Panc1 (cell line): ENCODE measurements around the gene ENOSF1. TPM values are rescaled to one million over a fixed set of nuclear protein-coding genes. Genes with fewer than 3 reads are reported as not detected.

Source experiments
- ATAC-seq: fragments of 200-7000 bp; cut with Tn5 transposase; 2 replicates; pipeline ENCODE4 v1.9.1; 2020; ENCODE audit warnings: mild to moderate bottlenecking, moderate library complexity
- BruUV-seq: library from RNA; stranded (reverse); fragments of 400-500 nt; replicated peaks from 2 replicates; lab custom pipeline; 2021; lab: Mats Ljungman, UMichigan
- CTCF ChIA-PET: fragments of 300-600 bp; sonication (Branson Sonifier 250); formaldehyde crosslinking; loops from one replicate; lab custom pipeline; 2022; ENCODE audit warnings: antibody characterized with exemption; lab: Charles Lee
- POLR2A ChIA-PET: fragments of 300-600 bp; sonication (Branson Sonifier 250); formaldehyde crosslinking; loops from one replicate; lab custom pipeline; 2022; ENCODE audit warnings: antibody characterized with exemption; lab: Charles Lee
- DNase-seq: peaks from one replicate; pipeline ENCODE4 v3.0.0-alpha.2; 2010; ENCODE audit warnings: low read depth, low spot score
- H3K27ac ChIP-seq: 2 replicates; pipeline ENCODE4 v1.5.1; 2011; ENCODE audit warnings: mild to moderate bottlenecking, low read length, inconsistent platforms
- H3K27me3 ChIP-seq: fragments of 200-500 bp; sonication (Bioruptor generic); 2 replicates; pipeline ENCODE4 v1.6.0; 2014; ENCODE audit warnings: low read length, inconsistent platforms; ENCODE audit not compliant: control insufficient read depth, insufficient read depth
- H3K36me3 ChIP-seq: fragments of 200-500 bp; sonication (Bioruptor generic); 2 replicates; pipeline ENCODE4 v1.5.1; 2014; ENCODE audit warnings: inconsistent platforms, mild to moderate bottlenecking, low read length, moderate library complexity; ENCODE audit not compliant: control insufficient read depth, insufficient read depth
- H3K4me1 ChIP-seq: 2 replicates; pipeline ENCODE4 v1.5.1; 2011; ENCODE audit warnings: inconsistent platforms, mild to moderate bottlenecking, low read length, moderate library complexity; ENCODE audit not compliant: control insufficient read depth, insufficient read depth
- H3K4me3 ChIP-seq, 2 experiments: 2 replicates each; pipeline ENCODE4 v1.5.1; 2011 to 2012; ENCODE audit warnings: low read depth in 2 of 2, low read length in 2 of 2, mild to moderate bottlenecking in 2 of 2, inconsistent platforms in 1 of 2, moderate library complexity in 1 of 2
- H3K9me3 ChIP-seq: fragments of 200-500 bp; sonication (Bioruptor generic); 2 replicates; pipeline ENCODE4 v1.5.1; 2014; ENCODE audit warnings: low read depth, mild to moderate bottlenecking, inconsistent platforms, low read length, moderate library complexity; ENCODE audit not compliant: control insufficient read depth, insufficient read depth
- POLR2AphosphoS5 ChIP-seq: IDR thresholded peaks from 2 replicates; pipeline ENCODE4 v1.6.1; 2012; ENCODE audit warnings: mild to moderate bottlenecking, low read depth, low read length, moderate library complexity
- SIN3A ChIP-seq: IDR thresholded peaks from 2 replicates; pipeline ENCODE4 v1.6.1; 2012; ENCODE audit warnings: low read depth, mild to moderate bottlenecking, low read length, moderate library complexity, borderline replicate concordance; ENCODE audit not compliant: insufficient read depth
- TCF7L2 ChIP-seq: IDR thresholded peaks from 2 replicates; pipeline ENCODE4 v1.6.1; 2011; ENCODE audit warnings: mild to moderate bottlenecking, low read depth, low read length, inconsistent platforms
- in situ Hi-C: cut with HindIII; loops from 2 replicates; pipeline ENCODE4 v1.10.0; 2016; ENCODE audit warnings: low sequenced_read_pairs, low pct_unique_long_range_greater_than_20kb
- intact Hi-C: fragments of 100-400 bp; cut with micrococcal nuclease; formaldehyde crosslinking; loops from one replicate; pipeline ENCODE4 v1.10.0; 2022; ENCODE audit not compliant: unreplicated experiment
- total RNA-seq: library from RNA; stranded (reverse); gene quantifications from one replicate; pipeline ENCODE4 v1.2.1, GENCODE V29; 2021; ENCODE audit not compliant: unreplicated experiment
- TF ChIP-seq, protein P1 (sequence below), 2 experiments: IDR thresholded peaks; 2 replicates each; pipeline ENCODE4 v1.6.1; 2011 to 2012; ENCODE audit warnings: low read depth in 2 of 2, control low read depth in 1 of 2, low read length in 1 of 2, mild to moderate bottlenecking in 1 of 2, moderate library complexity in 1 of 2; ENCODE audit not compliant: insufficient read depth in 1 of 2
- TF ChIP-seq, protein P2 (sequence below): fragments of 450-650 bp; IDR thresholded peaks from 2 replicates; pipeline ENCODE4 v1.5.1; 2017; ENCODE audit warnings: mild to moderate bottlenecking

The ENOSF1 gene
- total RNA-seq, 1 experiment from 2014 or later: 53.7 TPM

DNA sequence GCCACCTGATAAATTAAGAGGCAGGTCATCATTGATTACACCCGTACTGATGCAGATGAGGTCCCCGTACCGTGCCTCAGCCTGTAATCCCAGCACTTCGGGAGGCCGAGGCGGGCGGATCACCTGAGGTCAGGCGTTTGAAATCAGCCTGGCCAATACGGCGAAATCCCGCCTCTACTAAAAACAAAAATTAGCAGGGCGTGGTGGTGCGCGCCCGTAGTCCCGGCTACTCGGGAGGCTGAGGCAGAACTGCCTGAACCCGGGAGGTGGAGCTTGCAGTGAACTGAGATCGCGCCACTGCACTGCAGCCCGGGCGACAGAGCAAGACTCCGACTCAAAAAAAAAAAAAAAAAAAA is 683 bp upstream of the ENOSF1 start:
- intact Hi-C loops: loop anchor here (10.0 kb wide), 2 partner anchors 88 to 122 kb away; no protein-coding TSS in a partner anchor
- TF ChIP-seq, protein P1, sequence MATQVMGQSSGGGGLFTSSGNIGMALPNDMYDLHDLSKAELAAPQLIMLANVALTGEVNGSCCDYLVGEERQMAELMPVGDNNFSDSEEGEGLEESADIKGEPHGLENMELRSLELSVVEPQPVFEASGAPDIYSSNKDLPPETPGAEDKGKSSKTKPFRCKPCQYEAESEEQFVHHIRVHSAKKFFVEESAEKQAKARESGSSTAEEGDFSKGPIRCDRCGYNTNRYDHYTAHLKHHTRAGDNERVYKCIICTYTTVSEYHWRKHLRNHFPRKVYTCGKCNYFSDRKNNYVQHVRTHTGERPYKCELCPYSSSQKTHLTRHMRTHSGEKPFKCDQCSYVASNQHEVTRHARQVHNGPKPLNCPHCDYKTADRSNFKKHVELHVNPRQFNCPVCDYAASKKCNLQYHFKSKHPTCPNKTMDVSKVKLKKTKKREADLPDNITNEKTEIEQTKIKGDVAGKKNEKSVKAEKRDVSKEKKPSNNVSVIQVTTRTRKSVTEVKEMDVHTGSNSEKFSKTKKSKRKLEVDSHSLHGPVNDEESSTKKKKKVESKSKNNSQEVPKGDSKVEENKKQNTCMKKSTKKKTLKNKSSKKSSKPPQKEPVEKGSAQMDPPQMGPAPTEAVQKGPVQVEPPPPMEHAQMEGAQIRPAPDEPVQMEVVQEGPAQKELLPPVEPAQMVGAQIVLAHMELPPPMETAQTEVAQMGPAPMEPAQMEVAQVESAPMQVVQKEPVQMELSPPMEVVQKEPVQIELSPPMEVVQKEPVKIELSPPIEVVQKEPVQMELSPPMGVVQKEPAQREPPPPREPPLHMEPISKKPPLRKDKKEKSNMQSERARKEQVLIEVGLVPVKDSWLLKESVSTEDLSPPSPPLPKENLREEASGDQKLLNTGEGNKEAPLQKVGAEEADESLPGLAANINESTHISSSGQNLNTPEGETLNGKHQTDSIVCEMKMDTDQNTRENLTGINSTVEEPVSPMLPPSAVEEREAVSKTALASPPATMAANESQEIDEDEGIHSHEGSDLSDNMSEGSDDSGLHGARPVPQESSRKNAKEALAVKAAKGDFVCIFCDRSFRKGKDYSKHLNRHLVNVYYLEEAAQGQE (IDR thresholded peaks at IDR 0.05; ENCODE audit: insufficient read depth in 1 of 2, low read depth in 2 of 2, low read length in 1 of 2): no peak
- TF ChIP-seq, protein P2, sequence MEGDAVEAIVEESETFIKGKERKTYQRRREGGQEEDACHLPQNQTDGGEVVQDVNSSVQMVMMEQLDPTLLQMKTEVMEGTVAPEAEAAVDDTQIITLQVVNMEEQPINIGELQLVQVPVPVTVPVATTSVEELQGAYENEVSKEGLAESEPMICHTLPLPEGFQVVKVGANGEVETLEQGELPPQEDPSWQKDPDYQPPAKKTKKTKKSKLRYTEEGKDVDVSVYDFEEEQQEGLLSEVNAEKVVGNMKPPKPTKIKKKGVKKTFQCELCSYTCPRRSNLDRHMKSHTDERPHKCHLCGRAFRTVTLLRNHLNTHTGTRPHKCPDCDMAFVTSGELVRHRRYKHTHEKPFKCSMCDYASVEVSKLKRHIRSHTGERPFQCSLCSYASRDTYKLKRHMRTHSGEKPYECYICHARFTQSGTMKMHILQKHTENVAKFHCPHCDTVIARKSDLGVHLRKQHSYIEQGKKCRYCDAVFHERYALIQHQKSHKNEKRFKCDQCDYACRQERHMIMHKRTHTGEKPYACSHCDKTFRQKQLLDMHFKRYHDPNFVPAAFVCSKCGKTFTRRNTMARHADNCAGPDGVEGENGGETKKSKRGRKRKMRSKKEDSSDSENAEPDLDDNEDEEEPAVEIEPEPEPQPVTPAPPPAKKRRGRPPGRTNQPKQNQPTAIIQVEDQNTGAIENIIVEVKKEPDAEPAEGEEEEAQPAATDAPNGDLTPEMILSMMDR: no peak
- TF ChIP-seq POLR2AphosphoS5: no peak
- no peak for TF ChIP-seq SIN3A
- TF ChIP-seq TCF7L2: no peak
- CTCF ChIA-PET: interaction anchor here (0.9 to 1.3 kb wide), 4 partner anchors 30 to 126 kb away, joined by 3 to 7 read pairs (median 4); no protein-coding TSS in a partner anchor
- peaks cover 7% of the 10 kb centered on the region; the same call in 1 of the 2 replicates for H3K4me1 ChIP-seq
- peak overlapping the region; percentile 86 for H3K27ac ChIP-seq
- POLR2A ChIA-PET: interaction anchor here (0.5 to 1.0 kb wide), 3 partner anchors 55 to 890 kb away, joined by 4 to 5 read pairs (median 5); no protein-coding TSS in a partner anchor
- in situ Hi-C loops: no loop called here
- no peaks in the 10 kb centered on the region; the same call in 1 of the 2 replicates for H3K36me3 ChIP-seq
- peak overlapping the region; percentile 70 to 83 for H3K4me3 ChIP-seq
- DNase-seq (no peak), ATAC-seq (peak; percentile 47)
- BruUV-seq: no TSS peak
- no peaks in the 10 kb centered on the region for H3K27me3 ChIP-seq
- H3K9me3 ChIP-seq: no peaks in the 10 kb centered on the region

DNA sequence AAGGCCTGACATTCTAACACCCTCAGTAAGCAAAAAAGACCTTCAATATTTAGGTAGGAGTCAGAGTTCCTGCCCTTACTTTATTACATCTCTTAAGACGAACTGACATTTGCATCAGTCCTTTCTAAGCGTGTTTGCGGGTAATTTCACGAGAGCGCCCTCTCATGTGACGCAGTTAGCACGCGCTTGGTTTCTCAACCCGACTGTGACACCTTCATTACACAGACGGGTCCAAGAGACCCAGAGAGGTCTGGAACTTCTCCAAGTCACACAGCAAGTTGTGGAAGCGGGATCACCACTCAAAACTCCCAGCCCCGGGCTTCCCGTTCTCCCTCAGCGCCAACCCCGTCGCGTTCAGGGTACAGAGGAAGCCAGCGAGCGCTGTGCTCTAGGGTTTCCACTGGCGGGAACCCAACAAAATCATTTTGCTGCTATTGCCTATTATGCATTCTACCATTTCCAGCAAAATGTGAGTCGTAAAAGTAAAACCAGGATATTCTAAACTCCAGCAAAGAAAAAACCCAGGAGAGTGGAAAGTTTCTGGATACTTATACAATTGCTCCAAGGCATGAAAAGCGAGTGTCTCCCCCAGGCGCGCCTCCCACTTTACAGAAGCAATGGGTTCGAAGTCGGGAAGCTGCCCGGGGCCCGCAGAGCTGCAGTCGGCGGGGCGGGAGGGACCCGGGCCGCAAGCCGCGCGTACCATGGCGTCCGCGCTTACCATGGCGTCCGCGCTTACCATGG is 601 bp downstream of the ENOSF1 start:
- peak overlapping the region; percentile 96 for H3K27ac ChIP-seq
- no peak for TF ChIP-seq TCF7L2
- no peak for TF ChIP-seq SIN3A
- TF ChIP-seq, protein P1 (IDR thresholded peaks at IDR 0.05; ENCODE audit: insufficient read depth in 1 of 2, low read depth in 2 of 2, low read length in 1 of 2): no peak
- TF ChIP-seq, protein P2: no peak
- TF ChIP-seq POLR2AphosphoS5: no peak
- POLR2A ChIA-PET: interaction anchor here (0.7 to 1.0 kb wide), 3 partner anchors 53 to 127 kb away, joined by 3 to 6 read pairs (median 5); no protein-coding TSS in a partner anchor
- no TSS peak for BruUV-seq
- H3K36me3 ChIP-seq: no peaks in the 10 kb centered on the region; the same call in 1 of the 2 replicates
- no peaks in the 10 kb centered on the region for H3K9me3 ChIP-seq
- in situ Hi-C loops (no loop called here), intact Hi-C loops (loop anchor here (10.0 kb wide), 2 partner anchors 87 to 123 kb away; no protein-coding TSS in a partner anchor)
- peak; percentile 31 for ATAC-seq
- H3K4me3 ChIP-seq: peak overlapping the region; percentile 83 to 95
- H3K27me3 ChIP-seq: no peaks in the 10 kb centered on the region
- peak; percentile 53 for DNase-seq
- CTCF ChIA-PET: interaction anchor here (0.6 to 1.3 kb wide), 6 partner anchors 29 to 128 kb away, joined by 3 to 7 read pairs (median 4); no protein-coding TSS in a partner anchor
- peaks cover 7% of the 10 kb centered on the region; the same call in 1 of the 2 replicates for H3K4me1 ChIP-seq
